ENCODE measurements around the gene SLC12A8. TPM values are rescaled to one million over a fixed set of nuclear protein-coding genes. Genes with fewer than 3 reads are reported as not detected.
A peak's percentile ranks its signal among the peaks of the same experiment; 100 is the strongest.

SLC12A8 gene
- total RNA-seq, 2 donors from 2014 or later, result 20.7 to 33.7 TPM

GRCh38 chr3:125211523-125212090 is 941 bp downstream of the SLC12A8 start:
- Histone ChIP-seq H3K27me3 (peaks cover 10% of the 10 kb centered on the region), H3K27ac (no peak overlapping the region), H3K36me3 (no peaks in the 10 kb centered on the region), H3K9me3 (no peaks in the 10 kb centered on the region), H3K4me3 (peak overlapping the region; percentile 53), H3K9ac (ENCODE audit: low read depth in 2 of 2, low read length in 2 of 2) (peak overlapping the region; percentile 57 to 61), H3K4me1 (peaks cover 5% of the 10 kb centered on the region)
- no peak for DNase-seq
- intact Hi-C loops (cut with DNase I), result no loop called here
- no peak for TF ChIP-seq CTCF (IDR thresholded peaks at IDR 0.05)

GRCh38 chr3:125207949-125208568 is 4.5 kb downstream of the SLC12A8 start:
- Histone ChIP-seq H3K4me1 (peaks cover 5% of the 10 kb centered on the region), H3K9me3 (no peaks in the 10 kb centered on the region), H3K27me3 (peaks cover 9% of the 10 kb centered on the region), H3K27ac (peak overlapping the region; percentile 16), H3K36me3 (no peaks in the 10 kb centered on the region), H3K9ac (ENCODE audit: low read depth in 2 of 2, low read length in 2 of 2) (no peak overlapping the region), H3K4me3 (no peak overlapping the region)
- DNase-seq, result no peak
- intact Hi-C loops (cut with DNase I), result no loop called here
- no peak for TF ChIP-seq CTCF (IDR thresholded peaks at IDR 0.05)

GRCh38 chr3:125207507-125207906 is 5.0 kb downstream of the SLC12A8 start:
- no peaks in the 10 kb centered on the region for H3K4me1 ChIP-seq
- no peak for TF ChIP-seq CTCF (IDR thresholded peaks at IDR 0.05)
- peaks cover 4% of the 10 kb centered on the region for H3K27me3 ChIP-seq
- no peaks in the 10 kb centered on the region for H3K9me3 ChIP-seq
- peak overlapping the region; percentile 18 for H3K27ac ChIP-seq
- intact Hi-C loops (cut with DNase I), result no loop called here
- no peak overlapping the region for H3K9ac ChIP-seq (ENCODE audit: low read depth in 2 of 2, low read length in 2 of 2)
- DNase-seq, result no peak
- no peak overlapping the region for H3K4me3 ChIP-seq
- H3K36me3 ChIP-seq, result no peaks in the 10 kb centered on the region

GRCh38 chr3:125206934-125207333 is 5.6 kb downstream of the SLC12A8 start:
- H3K36me3 ChIP-seq, result no peaks in the 10 kb centered on the region
- H3K4me3 ChIP-seq, result no peak overlapping the region
- no peak for DNase-seq
- peak overlapping the region; percentile 18 for H3K27ac ChIP-seq
- H3K9ac ChIP-seq (ENCODE audit: low read depth in 2 of 2, low read length in 2 of 2), result no peak overlapping the region
- no peak for TF ChIP-seq CTCF (IDR thresholded peaks at IDR 0.05)
- no peaks in the 10 kb centered on the region for H3K4me1 ChIP-seq
- intact Hi-C loops (cut with DNase I), result no loop called here
- H3K27me3 ChIP-seq, result no peaks in the 10 kb centered on the region
- no peaks in the 10 kb centered on the region for H3K9me3 ChIP-seq

- no peak for DNase-seq
- H3K4me3 ChIP-seq, result no peak overlapping the region
- H3K27ac ChIP-seq, result no peak overlapping the region
- intact Hi-C loops (cut with DNase I), result no loop called here
- H3K36me3 ChIP-seq, result no peaks in the 10 kb centered on the region
- TF ChIP-seq CTCF (IDR thresholded peaks at IDR 0.05), result no peak
- H3K9ac ChIP-seq (ENCODE audit: low read depth in 2 of 2, low read length in 2 of 2), result no peak overlapping the region
- H3K27me3 ChIP-seq, result no peaks in the 10 kb centered on the region
- H3K4me1 ChIP-seq, result no peaks in the 10 kb centered on the region
- H3K9me3 ChIP-seq, result no peaks in the 10 kb centered on the region
Observed at GRCh38 chr3:125203731-125204130, 8.8 kb downstream of the SLC12A8 start.

Data from colonic mucosa (tissue), 4 donors.